SU-DHL-6 (cell line): ENCODE data around the gene MKNK2.

Source experiments
- EZH2phosphoT487 ChIP-seq: fragments of 200-600 bp; sonication (generic), shearing (Covaris generic); conservative IDR thresholded peaks from 2 replicates; pipeline ENCODE4 v1.6.1; 2018; ENCODE audit warnings: mild to moderate bottlenecking, antibody characterized with exemption, low read length, moderate library complexity, mixed read lengths
- TF ChIP-seq, protein P1 (sequence below): fragments of 200-600 bp; sonication (generic); IDR thresholded peaks from one replicate; pipeline ENCODE4 v1.5.1; 2017; ENCODE audit warnings: antibody characterized with exemption, mild to moderate bottlenecking, low read length, moderate library complexity; ENCODE audit not compliant: insufficient read depth, poor library complexity, severe bottlenecking

DNA sequence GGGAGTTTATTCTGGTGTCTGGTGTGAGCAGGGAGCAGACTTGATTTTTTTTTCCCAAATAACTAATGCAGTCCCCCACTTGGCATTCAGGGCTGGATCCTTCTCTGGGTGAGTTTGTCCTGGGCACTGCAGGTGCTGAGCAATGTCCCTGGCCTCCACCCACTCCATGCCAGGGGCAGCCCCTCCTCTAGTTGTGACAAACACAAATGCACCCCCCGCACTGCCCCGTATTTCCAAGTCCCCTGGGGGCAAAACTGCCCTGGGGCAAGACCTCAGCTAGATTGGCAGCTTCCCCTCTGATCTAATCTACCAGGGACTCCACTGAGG is 38.6 kb upstream of the MKNK2 start:
- TF ChIP-seq, protein P1, sequence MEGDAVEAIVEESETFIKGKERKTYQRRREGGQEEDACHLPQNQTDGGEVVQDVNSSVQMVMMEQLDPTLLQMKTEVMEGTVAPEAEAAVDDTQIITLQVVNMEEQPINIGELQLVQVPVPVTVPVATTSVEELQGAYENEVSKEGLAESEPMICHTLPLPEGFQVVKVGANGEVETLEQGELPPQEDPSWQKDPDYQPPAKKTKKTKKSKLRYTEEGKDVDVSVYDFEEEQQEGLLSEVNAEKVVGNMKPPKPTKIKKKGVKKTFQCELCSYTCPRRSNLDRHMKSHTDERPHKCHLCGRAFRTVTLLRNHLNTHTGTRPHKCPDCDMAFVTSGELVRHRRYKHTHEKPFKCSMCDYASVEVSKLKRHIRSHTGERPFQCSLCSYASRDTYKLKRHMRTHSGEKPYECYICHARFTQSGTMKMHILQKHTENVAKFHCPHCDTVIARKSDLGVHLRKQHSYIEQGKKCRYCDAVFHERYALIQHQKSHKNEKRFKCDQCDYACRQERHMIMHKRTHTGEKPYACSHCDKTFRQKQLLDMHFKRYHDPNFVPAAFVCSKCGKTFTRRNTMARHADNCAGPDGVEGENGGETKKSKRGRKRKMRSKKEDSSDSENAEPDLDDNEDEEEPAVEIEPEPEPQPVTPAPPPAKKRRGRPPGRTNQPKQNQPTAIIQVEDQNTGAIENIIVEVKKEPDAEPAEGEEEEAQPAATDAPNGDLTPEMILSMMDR = no peak
- TF ChIP-seq EZH2phosphoT487 = no peak
